HG03521 (cell line): Measurements from ENCODE around the gene PARD3.
"Not testable (repeated sequence)": the region's sequence is repeated elsewhere in the genome, so short reads cannot be mapped to it uniquely, and the experiment has no call there.

Experiments
- ATAC-seq: cut with Tn5 transposase; IDR thresholded peaks from one replicate; pipeline ENCODE4 v1.9.1; 2021; ENCODE audit warnings: mild to moderate bottlenecking, moderate library complexity; ENCODE audit not compliant: unreplicated experiment

PARD3 gene

GRCh38 chr10:34744590-34744989, 70.5 kb downstream of the PARD3 start:
- ATAC-seq = no peak

- no peak for ATAC-seq
These were observed 71.3 kb downstream of the PARD3 start for GRCh38 chr10:34743814-34744213.

GRCh38 chr10:34742456-34742855, 72.6 kb downstream of the PARD3 start:
- ATAC-seq = no peak

GRCh38 chr10:34741087-34741486, 74.0 kb downstream of the PARD3 start:
- not testable (repeated sequence) for ATAC-seq

DNA sequence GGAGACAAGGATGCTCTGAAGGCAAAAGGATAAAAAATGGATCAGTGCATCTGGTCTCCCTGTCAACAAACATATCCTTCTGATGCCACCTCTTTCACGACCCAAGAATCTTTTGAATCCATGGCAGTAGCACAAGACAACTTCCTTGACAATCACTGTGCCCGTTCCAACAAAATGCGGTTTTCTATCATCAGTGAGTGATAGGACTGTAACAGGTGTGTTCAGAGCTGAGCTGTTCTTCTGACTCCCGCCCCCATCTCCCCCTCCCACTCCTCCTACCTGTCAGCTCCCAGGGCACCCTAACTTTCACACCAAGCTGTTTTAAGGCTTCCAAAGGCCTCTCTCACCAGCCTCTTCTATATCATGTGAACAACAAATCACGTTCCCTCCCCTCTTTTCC, 74.8 kb downstream of the PARD3 start:
- no peak for ATAC-seq

DNA sequence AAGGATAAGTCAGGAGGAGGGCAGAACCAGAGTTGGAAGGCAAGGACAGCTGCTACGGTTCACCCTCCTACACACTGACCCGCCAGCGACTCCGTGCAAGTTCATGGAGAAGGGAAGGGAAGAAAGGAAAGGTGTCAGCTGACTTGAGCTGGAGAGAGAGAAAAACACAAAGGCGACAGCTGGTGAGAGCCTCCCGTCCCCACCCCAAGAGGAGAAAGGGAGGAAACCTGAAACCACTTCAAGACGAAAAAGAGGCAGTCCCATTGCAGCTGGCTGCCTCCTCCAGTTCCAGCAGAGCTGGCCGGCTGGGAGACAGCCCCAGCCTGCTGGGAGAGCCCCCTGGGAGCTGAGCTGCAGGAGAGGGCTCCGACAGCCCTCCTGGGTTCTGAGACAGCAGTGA, 75.2 kb downstream of the PARD3 start:
- no peak for ATAC-seq

DNA sequence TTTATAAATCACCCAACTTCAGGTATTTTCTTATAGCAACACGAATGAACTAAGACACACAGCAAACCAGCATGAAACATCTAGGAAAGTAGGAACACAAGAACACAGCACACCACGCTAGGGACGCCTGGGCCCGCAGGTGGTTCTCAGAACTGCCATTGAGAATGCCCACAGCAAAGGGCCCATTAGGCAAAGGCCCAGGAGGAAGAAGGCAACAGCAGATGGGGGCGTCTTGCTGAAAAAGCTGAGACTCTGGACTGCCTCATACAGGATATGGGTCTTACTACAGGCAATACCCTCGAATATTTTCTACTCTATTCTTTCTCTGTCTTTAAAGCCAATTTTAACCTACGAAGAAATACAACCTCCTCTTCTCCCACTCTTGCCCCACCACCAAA, 77.3 kb downstream of the PARD3 start:
- no peak for ATAC-seq

GRCh38 chr10:34736976-34737771, 77.9 kb downstream of the PARD3 start:
- no peak for ATAC-seq

- ATAC-seq = no peak
These were observed 80.2 kb downstream of the PARD3 start for GRCh38 chr10:34734918-34735317.

- ATAC-seq = no peak
These were observed 82.2 kb downstream of the PARD3 start for GRCh38 chr10:34732926-34733325.

DNA sequence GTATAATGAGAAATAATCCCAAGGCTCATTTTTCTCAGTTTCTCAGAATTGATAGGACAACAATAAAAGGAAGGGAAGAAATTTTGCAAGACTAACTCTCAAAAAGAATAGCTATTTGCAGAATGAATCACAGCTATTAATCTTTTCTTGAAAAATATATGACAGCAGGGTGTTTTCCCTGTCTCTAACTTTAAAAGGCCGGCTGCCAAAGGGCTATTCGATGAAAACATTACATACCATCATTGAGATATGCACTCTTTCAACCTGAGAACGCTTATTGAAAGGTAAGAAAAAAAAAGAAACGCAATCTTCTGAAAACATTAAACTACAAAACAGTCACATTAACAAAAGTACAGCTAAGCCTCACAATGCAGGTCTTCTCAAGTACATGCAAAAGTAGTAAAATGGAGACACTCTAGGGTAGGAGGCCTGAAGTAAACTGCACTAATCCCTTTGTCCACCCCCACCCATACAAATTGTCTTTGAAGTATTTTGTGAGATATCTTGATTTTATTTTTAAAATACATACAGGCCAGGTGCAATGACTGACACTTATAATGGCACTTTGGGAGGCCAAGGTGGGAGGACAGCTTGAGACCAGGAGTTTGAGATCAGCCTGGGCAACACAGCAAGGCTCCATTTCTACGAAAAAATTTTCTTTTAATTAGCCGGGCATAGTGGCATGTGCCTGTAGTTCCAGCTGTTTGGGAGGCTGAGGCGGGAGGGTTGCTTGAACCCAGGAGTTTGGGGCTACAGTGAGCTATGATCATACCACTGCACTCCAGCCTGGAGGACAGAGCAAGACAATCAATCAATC, 83.0 kb downstream of the PARD3 start:
- no peak for ATAC-seq

DNA sequence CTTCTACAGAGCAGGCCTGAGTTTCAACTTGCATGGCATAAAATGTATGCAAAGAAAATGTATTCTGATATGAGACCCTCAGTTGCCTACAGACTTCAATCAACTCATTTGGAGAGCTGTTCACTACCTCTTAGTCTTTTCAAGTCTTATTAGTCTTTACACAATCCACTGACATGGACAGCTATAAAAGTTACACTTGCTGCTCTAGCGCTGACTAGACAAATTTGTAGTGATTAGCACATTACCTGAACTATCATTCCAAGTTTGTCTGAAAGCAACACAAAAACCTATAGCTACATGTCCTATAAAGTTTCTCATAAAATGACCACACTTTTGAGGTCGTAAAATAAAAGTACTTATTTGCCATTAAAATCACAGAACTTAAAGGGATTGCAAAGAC, 83.9 kb downstream of the PARD3 start:
- no peak for ATAC-seq

DNA sequence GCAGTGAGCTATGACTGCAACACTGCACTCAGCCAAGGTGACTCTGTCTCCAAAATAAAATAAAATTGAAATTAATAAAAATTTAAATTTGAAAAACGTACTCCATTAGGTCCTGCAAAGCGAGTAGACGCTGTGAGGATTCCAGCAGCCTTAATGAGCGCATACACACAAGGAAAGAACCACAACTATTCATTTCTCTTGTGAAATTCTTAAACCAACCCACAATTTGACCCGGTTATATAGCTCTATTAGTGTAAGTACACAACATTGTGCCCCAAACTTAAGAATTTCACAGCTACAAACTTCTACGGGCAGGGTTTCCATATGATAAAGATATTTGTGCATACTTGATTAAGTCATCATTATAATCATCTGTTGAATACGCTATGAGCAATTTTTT, 84.4 kb downstream of the PARD3 start:
- no peak for ATAC-seq

DNA sequence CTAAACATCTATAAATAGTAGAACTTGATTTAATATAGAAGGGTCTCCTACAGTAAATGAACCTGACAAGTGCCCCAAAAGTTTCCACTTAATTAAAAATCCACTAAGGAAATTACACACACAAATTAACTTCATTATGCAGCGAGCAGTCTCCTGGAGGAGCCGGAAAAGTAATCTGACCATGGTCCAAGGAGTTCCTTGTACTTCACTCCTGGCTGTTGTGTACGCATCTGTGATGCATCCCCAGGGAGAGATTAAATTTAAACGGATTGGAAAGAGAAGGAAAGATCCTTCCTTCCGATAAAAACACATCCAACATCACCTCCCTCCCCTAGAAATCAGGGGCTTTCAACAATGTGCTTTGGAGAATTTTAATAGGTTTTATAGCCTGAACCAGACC, 85.5 kb downstream of the PARD3 start:
- no peak for ATAC-seq

GRCh38 chr10:34728361-34728760, 86.7 kb downstream of the PARD3 start:
- no peak for ATAC-seq

GRCh38 chr10:34727595-34728033, 87.5 kb downstream of the PARD3 start:
- ATAC-seq = no peak

DNA sequence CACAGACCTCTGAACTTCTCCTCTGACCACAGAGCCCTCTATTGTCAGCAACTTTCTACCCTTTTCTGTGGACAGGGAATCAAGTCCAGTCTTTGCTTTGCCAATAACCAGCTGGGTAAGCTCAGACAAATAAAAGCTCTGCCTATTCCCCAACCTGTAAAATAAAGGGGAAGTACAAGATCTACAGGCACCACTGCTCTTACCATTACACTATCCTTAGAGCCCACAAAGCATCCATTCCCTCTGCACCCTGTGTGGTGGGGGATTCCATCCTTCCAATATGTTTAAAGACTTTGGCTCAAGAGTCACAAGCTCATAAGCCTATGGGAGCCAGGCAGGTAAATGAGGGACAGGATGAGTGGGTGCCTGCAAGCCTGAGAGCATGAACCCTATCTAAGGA, 88.2 kb downstream of the PARD3 start:
- no peak for ATAC-seq

DNA sequence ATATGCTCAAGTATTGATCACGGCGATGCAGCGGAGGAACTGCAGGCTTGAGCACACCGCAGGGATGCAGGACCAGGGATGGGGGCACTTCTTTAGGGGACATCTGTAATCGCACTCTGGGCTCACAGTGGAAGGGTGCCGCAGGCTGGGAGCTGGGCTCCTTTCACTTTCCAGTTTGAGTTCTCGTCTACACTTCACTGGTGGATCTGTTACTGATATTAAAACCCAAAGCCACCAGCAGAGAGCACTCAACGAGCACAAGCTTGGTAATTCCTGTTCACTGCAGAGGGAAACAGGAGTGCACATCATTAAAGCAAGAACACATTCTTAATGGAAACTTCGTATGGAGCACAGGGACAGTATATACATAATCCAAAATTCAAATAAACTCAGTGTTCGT, 91.3 kb downstream of the PARD3 start:
- no peak for ATAC-seq

GRCh38 chr10:34722404-34722803, 92.7 kb downstream of the PARD3 start:
- no peak for ATAC-seq

GRCh38 chr10:34721208-34721840, 93.8 kb downstream of the PARD3 start:
- no peak for ATAC-seq

GRCh38 chr10:34719746-34720145, 95.3 kb downstream of the PARD3 start:
- no peak for ATAC-seq

GRCh38 chr10:34719328-34719727, 95.8 kb downstream of the PARD3 start:
- no peak for ATAC-seq
